ENCODE data around the gene CRYBG2. TPM values are rescaled to one million over a fixed set of nuclear protein-coding genes. Genes with fewer than 3 reads are reported as not detected.
"Not testable (repeated sequence)": the region's sequence is repeated elsewhere in the genome, so short reads cannot be mapped to it uniquely, and the experiment has no call there.

The CRYBG2 gene
- total RNA-seq, 1 experiment from 2014 or later, result 0.64 TPM

DNA sequence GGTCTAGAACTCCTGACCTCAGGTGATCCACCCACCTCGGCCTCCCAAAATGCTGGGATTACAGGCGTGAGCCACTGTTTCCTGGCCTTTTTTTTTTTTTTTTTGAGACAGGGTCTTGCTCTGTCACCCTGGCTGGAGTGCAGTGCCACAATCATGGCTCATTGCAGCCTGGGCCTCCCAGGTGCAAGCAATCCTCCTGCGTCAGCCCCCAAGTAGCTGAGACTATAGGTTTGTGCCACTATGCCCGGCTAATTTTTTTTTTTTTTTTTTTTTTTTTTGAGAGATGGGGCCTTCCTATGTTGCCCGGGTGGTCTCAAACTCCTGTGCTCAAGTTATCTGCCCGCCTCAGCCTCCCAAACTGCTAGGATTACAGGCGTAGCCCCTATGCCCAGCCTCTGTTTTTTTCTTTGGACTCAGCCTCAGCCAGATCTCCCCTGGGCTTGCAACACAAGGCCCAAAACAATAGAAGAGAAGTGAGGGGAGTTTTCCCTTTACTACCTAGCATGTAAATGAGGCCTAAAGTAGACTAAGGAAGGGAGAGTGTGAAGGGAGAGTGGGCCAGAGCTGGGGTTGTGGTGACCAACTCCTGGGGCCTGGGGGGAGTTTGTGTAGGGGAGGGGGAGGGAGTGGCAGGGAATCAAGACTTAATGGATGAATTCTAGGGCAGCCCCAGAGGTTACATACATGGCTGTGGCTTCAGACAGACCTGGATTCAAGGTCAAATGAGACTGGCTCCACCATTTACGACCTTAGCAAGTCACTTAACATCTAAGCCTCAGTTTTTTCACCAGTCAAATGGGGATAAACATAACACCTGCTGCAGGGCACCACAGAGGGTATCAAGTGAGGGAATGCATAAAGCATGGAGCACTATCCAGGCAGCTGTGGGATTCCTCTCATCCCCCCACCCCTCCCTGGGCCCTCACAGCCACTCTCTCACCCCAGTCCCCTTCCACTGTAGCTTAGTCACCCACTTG is 37.8 kb downstream of the CRYBG2 start:
- Histone ChIP-seq H3K36me3 (ENCODE audit: control insufficient read depth, insufficient read depth, low read length) (no peaks in the 10 kb centered on the region), H3K27ac (ENCODE audit: low read length) (no peak overlapping the region), H3K4me3 (ENCODE audit: low read depth in 2 of 2, low read length in 2 of 2) (no peak overlapping the region), H3K9me3 (ENCODE audit: control insufficient read depth, insufficient read depth, low read depth, low read length) (no peaks in the 10 kb centered on the region), H3K27me3 (ENCODE audit: control insufficient read depth, insufficient read depth, low read length) (no peaks in the 10 kb centered on the region), H3K4me1 (ENCODE audit: control insufficient read depth, insufficient read depth, low read length) (no peaks in the 10 kb centered on the region)
- DNase-seq (ENCODE audit: low read depth, low spot score), result no peak
- POLR2A ChIA-PET, result interaction anchor here (0.6 to 0.7 kb wide), 3 partner anchors 17 to 500 kb away, joined by 6 to 14 read pairs (median 11); no protein-coding TSS in a partner anchor
- TF ChIP-seq, protein P1, sequence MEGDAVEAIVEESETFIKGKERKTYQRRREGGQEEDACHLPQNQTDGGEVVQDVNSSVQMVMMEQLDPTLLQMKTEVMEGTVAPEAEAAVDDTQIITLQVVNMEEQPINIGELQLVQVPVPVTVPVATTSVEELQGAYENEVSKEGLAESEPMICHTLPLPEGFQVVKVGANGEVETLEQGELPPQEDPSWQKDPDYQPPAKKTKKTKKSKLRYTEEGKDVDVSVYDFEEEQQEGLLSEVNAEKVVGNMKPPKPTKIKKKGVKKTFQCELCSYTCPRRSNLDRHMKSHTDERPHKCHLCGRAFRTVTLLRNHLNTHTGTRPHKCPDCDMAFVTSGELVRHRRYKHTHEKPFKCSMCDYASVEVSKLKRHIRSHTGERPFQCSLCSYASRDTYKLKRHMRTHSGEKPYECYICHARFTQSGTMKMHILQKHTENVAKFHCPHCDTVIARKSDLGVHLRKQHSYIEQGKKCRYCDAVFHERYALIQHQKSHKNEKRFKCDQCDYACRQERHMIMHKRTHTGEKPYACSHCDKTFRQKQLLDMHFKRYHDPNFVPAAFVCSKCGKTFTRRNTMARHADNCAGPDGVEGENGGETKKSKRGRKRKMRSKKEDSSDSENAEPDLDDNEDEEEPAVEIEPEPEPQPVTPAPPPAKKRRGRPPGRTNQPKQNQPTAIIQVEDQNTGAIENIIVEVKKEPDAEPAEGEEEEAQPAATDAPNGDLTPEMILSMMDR (IDR thresholded peaks at IDR 0.05), result no peak
- no peak for TF ChIP-seq TCF7L2 (IDR thresholded peaks at IDR 0.05; ENCODE audit: low read depth, low read length)
- TF ChIP-seq, protein P2, sequence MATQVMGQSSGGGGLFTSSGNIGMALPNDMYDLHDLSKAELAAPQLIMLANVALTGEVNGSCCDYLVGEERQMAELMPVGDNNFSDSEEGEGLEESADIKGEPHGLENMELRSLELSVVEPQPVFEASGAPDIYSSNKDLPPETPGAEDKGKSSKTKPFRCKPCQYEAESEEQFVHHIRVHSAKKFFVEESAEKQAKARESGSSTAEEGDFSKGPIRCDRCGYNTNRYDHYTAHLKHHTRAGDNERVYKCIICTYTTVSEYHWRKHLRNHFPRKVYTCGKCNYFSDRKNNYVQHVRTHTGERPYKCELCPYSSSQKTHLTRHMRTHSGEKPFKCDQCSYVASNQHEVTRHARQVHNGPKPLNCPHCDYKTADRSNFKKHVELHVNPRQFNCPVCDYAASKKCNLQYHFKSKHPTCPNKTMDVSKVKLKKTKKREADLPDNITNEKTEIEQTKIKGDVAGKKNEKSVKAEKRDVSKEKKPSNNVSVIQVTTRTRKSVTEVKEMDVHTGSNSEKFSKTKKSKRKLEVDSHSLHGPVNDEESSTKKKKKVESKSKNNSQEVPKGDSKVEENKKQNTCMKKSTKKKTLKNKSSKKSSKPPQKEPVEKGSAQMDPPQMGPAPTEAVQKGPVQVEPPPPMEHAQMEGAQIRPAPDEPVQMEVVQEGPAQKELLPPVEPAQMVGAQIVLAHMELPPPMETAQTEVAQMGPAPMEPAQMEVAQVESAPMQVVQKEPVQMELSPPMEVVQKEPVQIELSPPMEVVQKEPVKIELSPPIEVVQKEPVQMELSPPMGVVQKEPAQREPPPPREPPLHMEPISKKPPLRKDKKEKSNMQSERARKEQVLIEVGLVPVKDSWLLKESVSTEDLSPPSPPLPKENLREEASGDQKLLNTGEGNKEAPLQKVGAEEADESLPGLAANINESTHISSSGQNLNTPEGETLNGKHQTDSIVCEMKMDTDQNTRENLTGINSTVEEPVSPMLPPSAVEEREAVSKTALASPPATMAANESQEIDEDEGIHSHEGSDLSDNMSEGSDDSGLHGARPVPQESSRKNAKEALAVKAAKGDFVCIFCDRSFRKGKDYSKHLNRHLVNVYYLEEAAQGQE (IDR thresholded peaks at IDR 0.05; ENCODE audit: insufficient read depth in 1 of 2, low read depth in 2 of 2, low read length in 1 of 2), result no peak
- no peak for TF ChIP-seq POLR2AphosphoS5 (IDR thresholded peaks at IDR 0.05; ENCODE audit: low read depth, low read length)
- no peak for TF ChIP-seq SIN3A (IDR thresholded peaks at IDR 0.05; ENCODE audit: borderline replicate concordance, insufficient read depth, low read depth, low read length)
- BruUV-seq (replicated peaks), result no TSS peak
- in situ Hi-C loops (cut with HindIII; ENCODE audit: low pct_unique_long_range_greater_than_20kb, low sequenced_read_pairs), result no loop called here
- CTCF ChIA-PET, result no interaction called here
- intact Hi-C loops (cut with micrococcal nuclease; ENCODE audit: unreplicated experiment), result no loop called here
- ATAC-seq, result no peak

DNA sequence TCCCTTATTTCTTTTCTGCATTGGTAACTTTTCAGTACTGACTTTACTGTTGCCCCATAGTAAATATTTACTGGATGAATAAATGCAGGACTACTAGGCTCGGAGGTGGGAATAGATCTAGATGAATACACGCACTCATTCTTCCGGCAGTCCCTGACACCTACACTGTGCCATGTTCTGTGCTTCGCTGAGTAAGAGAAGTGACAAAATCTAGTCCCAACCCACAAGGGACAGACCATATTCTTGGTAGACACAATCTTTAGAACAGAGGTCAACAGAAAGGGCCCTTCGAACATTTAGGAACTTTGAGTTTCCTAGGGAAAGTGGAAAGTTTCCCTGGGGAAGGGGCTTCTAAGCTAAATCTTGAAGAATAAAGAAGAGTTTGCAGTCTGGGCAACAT is 39.4 kb downstream of the CRYBG2 start:
- ChIA-PET CTCF (interaction anchor here (0.6 kb wide), 1 partner anchor 18 kb away, joined by 4 read pairs; no protein-coding TSS in a partner anchor), POLR2A (no interaction called here)
- no peaks in the 10 kb centered on the region for H3K9me3 ChIP-seq (ENCODE audit: control insufficient read depth, insufficient read depth, low read depth, low read length)
- H3K4me3 ChIP-seq (ENCODE audit: low read depth in 2 of 2, low read length in 2 of 2), result no peak overlapping the region
- TF ChIP-seq POLR2AphosphoS5 (IDR thresholded peaks at IDR 0.05; ENCODE audit: low read depth, low read length) (no peak), SIN3A (IDR thresholded peaks at IDR 0.05; ENCODE audit: borderline replicate concordance, insufficient read depth, low read depth, low read length) (no peak), TCF7L2 (IDR thresholded peaks at IDR 0.05; ENCODE audit: low read depth, low read length) (no peak)
- TF ChIP-seq, protein P2 (IDR thresholded peaks at IDR 0.05; ENCODE audit: insufficient read depth in 1 of 2, low read depth in 2 of 2, low read length in 1 of 2), result no peak
- no TSS peak for BruUV-seq (replicated peaks)
- in situ Hi-C loops (cut with HindIII; ENCODE audit: low pct_unique_long_range_greater_than_20kb, low sequenced_read_pairs) (no loop called here), intact Hi-C loops (cut with micrococcal nuclease; ENCODE audit: unreplicated experiment) (no loop called here)
- no peaks in the 10 kb centered on the region for H3K36me3 ChIP-seq (ENCODE audit: control insufficient read depth, insufficient read depth, low read length)
- ATAC-seq, result no peak
- no peak overlapping the region for H3K27ac ChIP-seq (ENCODE audit: low read length)
- H3K4me1 ChIP-seq (ENCODE audit: control insufficient read depth, insufficient read depth, low read length), result no peaks in the 10 kb centered on the region
- DNase-seq (ENCODE audit: low read depth, low spot score), result no peak
- no peaks in the 10 kb centered on the region for H3K27me3 ChIP-seq (ENCODE audit: control insufficient read depth, insufficient read depth, low read length)

DNA sequence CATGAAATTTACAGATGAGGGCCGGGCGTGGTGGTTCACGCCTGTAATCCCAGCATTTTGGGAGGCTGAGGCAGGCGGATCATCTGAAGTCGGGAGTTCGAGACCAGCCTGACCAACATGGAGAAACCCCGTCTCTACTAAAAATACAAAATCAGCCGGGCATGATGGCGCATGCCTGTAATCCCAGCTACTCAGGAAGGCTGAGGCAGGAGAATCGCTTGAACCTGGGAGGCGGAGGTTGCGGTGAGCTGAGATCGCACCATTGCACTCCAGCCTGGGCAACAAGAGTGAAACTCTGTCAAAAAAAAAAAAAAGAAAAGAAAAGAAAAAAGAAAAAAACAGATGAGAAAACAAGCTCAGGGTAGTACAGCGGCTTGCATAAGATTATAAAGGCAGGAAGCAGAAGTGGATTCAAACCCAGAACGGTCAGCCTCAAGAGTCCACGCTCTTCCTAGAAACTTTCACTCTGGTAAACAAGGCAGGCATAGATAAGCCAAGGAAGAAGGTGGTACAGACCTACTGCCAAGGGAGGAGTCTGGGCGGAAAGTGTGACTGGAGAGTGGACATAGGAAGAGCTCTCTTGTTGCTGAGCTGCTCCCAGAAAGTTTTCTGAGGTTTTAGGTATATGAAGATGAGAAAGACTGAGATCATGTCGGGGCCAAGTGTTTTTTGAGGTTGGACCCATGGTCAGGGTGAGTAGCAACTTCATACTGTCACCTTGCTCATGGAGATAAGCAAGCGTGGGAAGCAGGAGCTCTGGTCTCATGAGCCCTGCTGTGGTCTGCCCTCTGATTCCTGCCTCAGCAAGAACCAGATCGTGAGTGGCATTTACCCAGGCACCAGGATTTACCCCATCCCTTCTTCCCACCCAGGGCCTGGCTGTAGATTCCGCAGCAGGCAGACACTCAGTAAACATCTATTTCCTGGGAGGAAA is 45.7 kb downstream of the CRYBG2 start:
- H3K9me3 ChIP-seq (ENCODE audit: control insufficient read depth, insufficient read depth, low read depth, low read length); intact Hi-C loops (cut with micrococcal nuclease; ENCODE audit: unreplicated experiment); H3K27me3 ChIP-seq (ENCODE audit: control insufficient read depth, insufficient read depth, low read length); DNase-seq (ENCODE audit: low read depth, low spot score); H3K27ac ChIP-seq (ENCODE audit: low read length); H3K36me3 ChIP-seq (ENCODE audit: control insufficient read depth, insufficient read depth, low read length); BruUV-seq (replicated peaks); H3K4me3 ChIP-seq (ENCODE audit: low read depth in 2 of 2, low read length in 2 of 2); POLR2A ChIA-PET; ATAC-seq; in situ Hi-C loops (cut with HindIII; ENCODE audit: low pct_unique_long_range_greater_than_20kb, low sequenced_read_pairs): not testable (repeated sequence)
- CTCF ChIA-PET, result interaction anchor here (0.6 to 0.8 kb wide), 2 partner anchors 23 to 122 kb away, joined by 3 read pairs; no protein-coding TSS in a partner anchor
- peaks cover 13% of the 10 kb centered on the region for H3K4me1 ChIP-seq (ENCODE audit: control insufficient read depth, insufficient read depth, low read length)

Measured in Panc1 (cell line).